ENCODE results near the gene SHISAL2A. TPM values are rescaled to one million over a fixed set of nuclear protein-coding genes. Genes with fewer than 3 reads are reported as not detected.

Gene SHISAL2A
- polyA plus RNA-seq, 3 donors = 0.03 to 0.28 TPM; not detected in 1

DNA sequence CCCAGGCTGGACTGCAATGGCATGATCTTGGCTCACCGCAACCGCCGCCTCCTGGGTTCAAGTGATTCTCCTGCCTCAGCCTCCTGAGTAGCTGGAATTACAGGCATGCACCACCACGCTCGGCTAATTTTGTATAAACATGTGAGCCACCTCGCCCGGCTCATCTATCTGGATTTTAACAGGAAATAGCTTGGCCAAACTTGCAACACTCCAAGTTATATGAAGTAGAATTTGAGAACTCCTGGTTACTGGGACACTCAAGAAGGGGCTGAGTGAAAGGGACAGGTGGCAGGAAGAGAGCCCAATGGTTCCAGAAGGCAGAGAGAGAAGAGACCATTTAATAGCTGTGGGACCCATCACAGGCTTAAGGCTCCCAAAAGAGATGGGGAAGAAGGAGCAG, 33.7 kb upstream of the SHISAL2A start:
- Mint-ChIP-seq H3K4me3 (no peak overlapping the region), H3K36me3 (peaks cover 0 to 8% of the 10 kb centered on the region in 2 donors), H3K27ac (peak overlapping the region in 1 of 7 donors; percentile 33), H3K27me3 (ENCODE audit: low read depth in 3 of 3) (peaks cover 15 to 25% (median 20%) of the 10 kb centered on the region in 3 donors), H3K4me1 (peaks cover 20% of the 10 kb centered on the region), H3K9me3 (peaks cover 0 to 6% (median 4%) of the 10 kb centered on the region in 7 donors)
- no peaks in the 10 kb centered on the region for H3K36me3 ChIP-seq (replicated peaks in 1 of 2; ENCODE audit: control insufficient read depth in 1 of 2, insufficient read depth in 2 of 2, low read length in 2 of 2)
- no peak for DNase-seq
- TF ChIP-seq, protein P1, sequence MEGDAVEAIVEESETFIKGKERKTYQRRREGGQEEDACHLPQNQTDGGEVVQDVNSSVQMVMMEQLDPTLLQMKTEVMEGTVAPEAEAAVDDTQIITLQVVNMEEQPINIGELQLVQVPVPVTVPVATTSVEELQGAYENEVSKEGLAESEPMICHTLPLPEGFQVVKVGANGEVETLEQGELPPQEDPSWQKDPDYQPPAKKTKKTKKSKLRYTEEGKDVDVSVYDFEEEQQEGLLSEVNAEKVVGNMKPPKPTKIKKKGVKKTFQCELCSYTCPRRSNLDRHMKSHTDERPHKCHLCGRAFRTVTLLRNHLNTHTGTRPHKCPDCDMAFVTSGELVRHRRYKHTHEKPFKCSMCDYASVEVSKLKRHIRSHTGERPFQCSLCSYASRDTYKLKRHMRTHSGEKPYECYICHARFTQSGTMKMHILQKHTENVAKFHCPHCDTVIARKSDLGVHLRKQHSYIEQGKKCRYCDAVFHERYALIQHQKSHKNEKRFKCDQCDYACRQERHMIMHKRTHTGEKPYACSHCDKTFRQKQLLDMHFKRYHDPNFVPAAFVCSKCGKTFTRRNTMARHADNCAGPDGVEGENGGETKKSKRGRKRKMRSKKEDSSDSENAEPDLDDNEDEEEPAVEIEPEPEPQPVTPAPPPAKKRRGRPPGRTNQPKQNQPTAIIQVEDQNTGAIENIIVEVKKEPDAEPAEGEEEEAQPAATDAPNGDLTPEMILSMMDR (IDR thresholded peaks at IDR 0.05) = no peak
- 53% methylated on average over 2 of the region's 7 CpGs for WGBS (ENCODE audit: insufficient coverage)
- no peak overlapping the region for H2AFZ ChIP-seq (ENCODE audit: insufficient read depth, low read depth, low read length, poor library complexity, severe bottlenecking)
- H3K27ac ChIP-seq (ENCODE audit: low read depth in 1 of 2, low read length in 2 of 2) = no peak overlapping the region
- H3K79me2 ChIP-seq (ENCODE audit: insufficient read depth, low read length) = peaks cover 2% of the 10 kb centered on the region
- no peak overlapping the region for H3K9ac ChIP-seq (ENCODE audit: insufficient read depth, low read length, poor library complexity, severe bottlenecking)
- H4K20me1 ChIP-seq (ENCODE audit: insufficient read depth, low read length) = no peaks in the 10 kb centered on the region
- intact Hi-C loops (cut with micrococcal nuclease) = no loop called here
- peaks cover 3 to 12% of the 10 kb centered on the region in 2 donors for H3K27me3 ChIP-seq (ENCODE audit: control insufficient read depth in 2 of 2, insufficient read depth in 2 of 2, low read length in 2 of 2)
- H3K4me2 ChIP-seq (replicated peaks; ENCODE audit: extremely low read depth, low read length, poor library complexity, severe bottlenecking) = no peak overlapping the region
- H3K4me1 ChIP-seq (ENCODE audit: control insufficient read depth in 1 of 2, insufficient read depth in 2 of 2, low read length in 2 of 2) = peaks cover 19 to 24% of the 10 kb centered on the region in 2 donors
- no peaks in the 10 kb centered on the region for H3K9me3 ChIP-seq (replicated peaks in 1 of 2; ENCODE audit: control insufficient read depth in 1 of 2, insufficient read depth in 1 of 2, low read length in 2 of 2)
- H3K4me3 ChIP-seq (replicated peaks in 1 of 3; ENCODE audit: low read depth in 2 of 3, low read length in 3 of 3) = no peak overlapping the region

GRCh38 chr1:52600533-52601179, 32.3 kb upstream of the SHISAL2A start:
- H3K27me3 ChIP-seq (ENCODE audit: control insufficient read depth in 2 of 2, insufficient read depth in 2 of 2, low read length in 2 of 2) = peaks cover 0 to 10% of the 10 kb centered on the region in 2 donors
- intact Hi-C loops (cut with micrococcal nuclease) = no loop called here
- H3K4me1 ChIP-seq (ENCODE audit: control insufficient read depth in 1 of 2, insufficient read depth in 2 of 2, low read length in 2 of 2) = peaks cover 20 to 27% of the 10 kb centered on the region in 2 donors
- no peak overlapping the region for H3K4me2 ChIP-seq (replicated peaks; ENCODE audit: extremely low read depth, low read length, poor library complexity, severe bottlenecking)
- Mint-ChIP-seq H3K9me3 (peaks cover 0 to 6% (median 4%) of the 10 kb centered on the region in 7 donors), H3K36me3 (peaks cover 0 to 8% of the 10 kb centered on the region in 2 donors), H3K27ac (no peak overlapping the region), H3K4me1 (peaks cover 26% of the 10 kb centered on the region), H3K27me3 (ENCODE audit: low read depth in 3 of 3) (peaks cover 13 to 22% (median 20%) of the 10 kb centered on the region in 3 donors), H3K4me3 (no peak overlapping the region)
- no peak for DNase-seq
- H3K9ac ChIP-seq (ENCODE audit: insufficient read depth, low read length, poor library complexity, severe bottlenecking) = no peak overlapping the region
- H3K36me3 ChIP-seq (replicated peaks in 1 of 2; ENCODE audit: control insufficient read depth in 1 of 2, insufficient read depth in 2 of 2, low read length in 2 of 2) = no peaks in the 10 kb centered on the region
- no peak overlapping the region for H2AFZ ChIP-seq (ENCODE audit: insufficient read depth, low read depth, low read length, poor library complexity, severe bottlenecking)
- TF ChIP-seq, protein P1 (IDR thresholded peaks at IDR 0.05) = no peak
- H3K9me3 ChIP-seq (replicated peaks in 1 of 2; ENCODE audit: control insufficient read depth in 1 of 2, insufficient read depth in 1 of 2, low read length in 2 of 2) = no peaks in the 10 kb centered on the region
- H3K79me2 ChIP-seq (ENCODE audit: insufficient read depth, low read length) = peaks cover 3% of the 10 kb centered on the region
- H4K20me1 ChIP-seq (ENCODE audit: insufficient read depth, low read length) = no peaks in the 10 kb centered on the region
- no peak overlapping the region for H3K27ac ChIP-seq (ENCODE audit: low read depth in 1 of 2, low read length in 2 of 2)
- no peak overlapping the region for H3K4me3 ChIP-seq (replicated peaks in 1 of 3; ENCODE audit: low read depth in 2 of 3, low read length in 3 of 3)
- 91% methylated on average over 3 of the region's 8 CpGs for WGBS (ENCODE audit: insufficient coverage)

All from CD14-positive monocyte (primary cell).